H9 (cell line): ENCODE results near the gene CRY1. TPM values are rescaled to one million over a fixed set of nuclear protein-coding genes. Genes with fewer than 3 reads are reported as not detected.

ENCODE experiments used
- DNase-seq: peaks from one replicate; pipeline ENCODE4 v3.0.0-alpha.2; 2017
- H2AFZ ChIP-seq: one replicate; pipeline ENCODE4 v1.6.1; 2013; ENCODE audit warnings: mild to moderate bottlenecking, low read length, control low read depth, moderate library complexity
- H2AK5ac ChIP-seq: 2 replicates; pipeline ENCODE4 v1.6.1; 2013; ENCODE audit warnings: low read length, control low read depth, mixed read lengths; ENCODE audit not compliant: insufficient read length
- H2BK120ac ChIP-seq: one replicate; pipeline ENCODE4 v1.6.1; 2013; ENCODE audit warnings: low read depth, mild to moderate bottlenecking, low read length, control low read depth, inconsistent platforms; ENCODE audit not compliant: poor library complexity, severe bottlenecking
- H2BK12ac ChIP-seq: 2 replicates; pipeline ENCODE4 v1.6.1; 2013; ENCODE audit warnings: low read length, control low read depth, mixed read lengths, low read depth; ENCODE audit not compliant: insufficient read length
- H2BK15ac ChIP-seq: 2 replicates; pipeline ENCODE4 v1.6.1; 2013; ENCODE audit warnings: low read depth, low read length, control low read depth
- H2BK20ac ChIP-seq: one replicate; pipeline ENCODE4 v1.6.1; 2013; ENCODE audit warnings: low read depth, mild to moderate bottlenecking, low read length, control low read depth, inconsistent platforms; ENCODE audit not compliant: poor library complexity, severe bottlenecking
- H2BK5ac ChIP-seq: 2 replicates; pipeline ENCODE4 v1.6.1; 2013; ENCODE audit warnings: low read length, control low read depth, mixed read lengths; ENCODE audit not compliant: insufficient read length
- H3K14ac ChIP-seq: 2 replicates; pipeline ENCODE4 v1.6.1; 2013; ENCODE audit warnings: low read length, control low read depth; ENCODE audit not compliant: insufficient read depth
- H3K18ac ChIP-seq: 2 replicates; pipeline ENCODE4 v1.6.1; 2013; ENCODE audit warnings: low read depth, mild to moderate bottlenecking, mixed read lengths, low read length, control low read depth; ENCODE audit not compliant: insufficient read length
- H3K23ac ChIP-seq: 2 replicates; pipeline ENCODE4 v1.6.1; 2013; ENCODE audit warnings: low read length, control low read depth, mixed read lengths, low read depth; ENCODE audit not compliant: insufficient read length
- H3K23me2 ChIP-seq: 2 replicates; pipeline ENCODE4 v1.6.1; 2013; ENCODE audit warnings: low read depth, mild to moderate bottlenecking, mixed read lengths, low read length, control low read depth; ENCODE audit not compliant: insufficient read length, poor library complexity, severe bottlenecking
- H3K27ac ChIP-seq: 2 replicates; pipeline ENCODE4 v1.5.1; 2013; ENCODE audit warnings: low read length, control low read depth, mixed read lengths, low read depth; ENCODE audit not compliant: insufficient read length
- H3K27me3 ChIP-seq: 2 replicates; pipeline ENCODE4 v1.6.1; 2013; ENCODE audit warnings: low read length, control low read depth, inconsistent platforms; ENCODE audit not compliant: insufficient read depth
- H3K4ac ChIP-seq: 2 replicates; pipeline ENCODE4 v1.6.1; 2013; ENCODE audit warnings: low read depth, mild to moderate bottlenecking, control low read depth, inconsistent platforms, low read length, moderate library complexity
- H3K4me1 ChIP-seq: 2 replicates; pipeline ENCODE4 v1.6.1; 2013; ENCODE audit warnings: low read length, control low read depth, inconsistent platforms; ENCODE audit not compliant: insufficient read depth
- H3K4me2 ChIP-seq: 2 replicates; pipeline ENCODE4 v1.6.1; 2013; ENCODE audit warnings: low read length, control low read depth, mixed read lengths; ENCODE audit not compliant: insufficient read length, insufficient read depth
- H3K56ac ChIP-seq: 2 replicates; pipeline ENCODE4 v1.6.1; 2013; ENCODE audit warnings: low read depth, mild to moderate bottlenecking, mixed read lengths, low read length, control low read depth; ENCODE audit not compliant: insufficient read length
- H3K79me1 ChIP-seq: 2 replicates; pipeline ENCODE4 v1.6.1; 2013; ENCODE audit warnings: low read depth, mild to moderate bottlenecking, moderate library complexity, low read length, control low read depth, inconsistent platforms; ENCODE audit not compliant: insufficient read depth, poor library complexity, severe bottlenecking
- H3K79me2 ChIP-seq: 2 replicates; pipeline ENCODE4 v1.6.1; 2013; ENCODE audit warnings: low read length, control low read depth, inconsistent platforms; ENCODE audit not compliant: insufficient read depth
- H3K9ac ChIP-seq: 2 replicates; pipeline ENCODE4 v1.6.1; 2013; ENCODE audit warnings: low read length, control low read depth, mixed read lengths; ENCODE audit not compliant: insufficient read length; ENCODE audit errors: extremely low read depth
- H3K9me3 ChIP-seq: one replicate; pipeline ENCODE4 v1.6.1; 2013; ENCODE audit warnings: low read depth, low read length, inconsistent platforms; ENCODE audit not compliant: control insufficient read depth
- H3T11ph ChIP-seq: one replicate; pipeline ENCODE4 v1.6.1; 2013; ENCODE audit warnings: mild to moderate bottlenecking, low read length, control low read depth, inconsistent platforms
- H4K20me1 ChIP-seq: one replicate; pipeline ENCODE4 v1.6.1; 2013; ENCODE audit not compliant: control insufficient read depth, insufficient read length, insufficient read depth
- H4K5ac ChIP-seq: 2 replicates; pipeline ENCODE4 v1.6.1; 2013; ENCODE audit warnings: low read depth, mild to moderate bottlenecking, mixed read lengths, low read length, control low read depth; ENCODE audit not compliant: insufficient read length
- H4K8ac ChIP-seq: replicated peaks from 2 replicates; pipeline ENCODE4 v1.6.1; 2013; ENCODE audit warnings: low read length, control low read depth, mixed read lengths, low read depth; ENCODE audit not compliant: insufficient read length
- H4K91ac ChIP-seq: 2 replicates; pipeline ENCODE4 v1.6.1; 2013; ENCODE audit warnings: low read depth, mild to moderate bottlenecking, moderate library complexity, mixed read lengths, low read length, control low read depth; ENCODE audit not compliant: insufficient read length
- H3K27ac Mint-ChIP-seq, 3 experiments: 2 replicates in 2 of 3; 3 replicates in 1 of 3; pipeline ENCODE4 v1.8.0; 2020 to 2021; ENCODE audit warnings: mixed read lengths in 3 of 3, mild to moderate bottlenecking in 1 of 3, moderate library complexity in 1 of 3
- H3K27me3 Mint-ChIP-seq: 2 replicates; pipeline ENCODE4 v1.8.0; 2021; ENCODE audit warnings: low read depth, mild to moderate bottlenecking, moderate library complexity, mixed read lengths
- H3K36me3 Mint-ChIP-seq, 3 experiments: 2 replicates in 2 of 3; 3 replicates in 1 of 3; pipeline ENCODE4 v1.8.0; 2020 to 2021; ENCODE audit warnings: low read depth in 3 of 3, mixed read lengths in 3 of 3; ENCODE audit not compliant: insufficient read depth in 1 of 3
- H3K4me1 Mint-ChIP-seq, 2 experiments: 2 replicates each; pipeline ENCODE4 v1.8.0; 2020; ENCODE audit warnings: mixed read lengths in 2 of 2
- H3K4me3 Mint-ChIP-seq, 2 experiments: 2 replicates in 1 of 2; 3 replicates in 1 of 2; pipeline ENCODE4 v1.8.0; 2020 to 2021; ENCODE audit warnings: mild to moderate bottlenecking in 2 of 2, mixed read lengths in 2 of 2, moderate library complexity in 1 of 2
- H3K9me3 Mint-ChIP-seq, 2 experiments: 2 replicates in 1 of 2; 3 replicates in 1 of 2; pipeline ENCODE4 v1.8.0; 2020; ENCODE audit warnings: mild to moderate bottlenecking in 2 of 2, mixed read lengths in 2 of 2, moderate library complexity in 1 of 2
- CTCF ChIP-seq: fragments of 200-600 bp; sonication (generic); conservative IDR thresholded peaks from 3 replicates; pipeline ENCODE4 v1.8.0; 2021; ENCODE audit warnings: antibody characterized with exemption, mild to moderate bottlenecking
- WGBS: extraction: QIAGEN DNeasy Blood & Tissue Kit; methylation state at CpG from one replicate; pipeline ENCODE4 v1.1.7; 2013; ENCODE audit warnings: missing lambda C conversion rate, low lambda C conversion rate, mixed read lengths; ENCODE audit not compliant: insufficient read length; ENCODE audit errors: extremely low coverage; 5-methylcytosine and 5-hydroxymethylcytosine counted together
- total RNA-seq: library from RNA; stranded (reverse); gene quantifications from 2 replicates; pipeline ENCODE4 v1.2.1, GENCODE V29; 2021

CRY1 gene
- total RNA-seq, 1 experiment from 2014 or later, result 23.5 TPM

GRCh38 chr12:107094183-107094448 lies 767 bp upstream of the CRY1 start:
- H3K9ac ChIP-seq, result peak overlapping the region; percentile 83

More at GRCh38 chr12:107094183-107094448, 767 bp upstream of the CRY1 start:
- DNase-seq, result no peak
- peak overlapping the region; percentile 36 for H3K56ac ChIP-seq
- H4K5ac ChIP-seq, result no peak overlapping the region
- H4K8ac ChIP-seq, result no peak overlapping the region
- peaks cover 5% of the 10 kb centered on the region; the same call in 1 of the 2 replicates for H3K79me2 ChIP-seq
- H2AFZ ChIP-seq, result peak overlapping the region; percentile 89
- TF ChIP-seq CTCF, result no peak
- H4K20me1 ChIP-seq, result no peaks in the 10 kb centered on the region
- H2BK12ac ChIP-seq, result no peak overlapping the region
- no peak overlapping the region for H3K4me3 Mint-ChIP-seq
- no peak overlapping the region for H2BK20ac ChIP-seq
- H3K27ac Mint-ChIP-seq, result peak overlapping the region; percentile 96 to 100 (median 100); a peak in 5 of 7 replicates
- peak overlapping the region; percentile 88 for H3K4me2 ChIP-seq
- H3K27ac ChIP-seq, result no peak overlapping the region
- H3K4me1 Mint-ChIP-seq, result peaks cover 0 to 4% of the 10 kb centered on the region in 2 experiments; a peak in 2 of 4 replicates
- H3K18ac ChIP-seq, result no peak overlapping the region
- peak overlapping the region; percentile 91; the same call in 1 of the 2 replicates for H3K14ac ChIP-seq
- no peaks in the 10 kb centered on the region for H3K9me3 ChIP-seq
- H3K79me1 ChIP-seq, result peaks cover 3% of the 10 kb centered on the region
- H3K27me3 Mint-ChIP-seq, result peaks cover 3% of the 10 kb centered on the region; the same call in 1 of the 2 replicates
- H3K27me3 ChIP-seq, result no peaks in the 10 kb centered on the region
- no CpG with 5 or more reads among the region's 6 CpGs for WGBS
- H2BK120ac ChIP-seq, result no peak overlapping the region
- no peak overlapping the region for H2BK15ac ChIP-seq
- H3K4ac ChIP-seq, result no peak overlapping the region
- no peak overlapping the region for H3K23ac ChIP-seq
- peaks cover 14% of the 10 kb centered on the region for H3K23me2 ChIP-seq
- H3K36me3 Mint-ChIP-seq, result peaks cover 5 to 16% (median 15%) of the 10 kb centered on the region in 3 experiments; a peak in 6 of 7 replicates
- no peak overlapping the region for H2AK5ac ChIP-seq
- no peak overlapping the region for H4K91ac ChIP-seq
- no peak overlapping the region for H2BK5ac ChIP-seq
- no peak overlapping the region for H3T11ph ChIP-seq
- H3K4me1 ChIP-seq, result peaks cover 3% of the 10 kb centered on the region; the same call in 1 of the 2 replicates
- peaks cover 18 to 20% of the 10 kb centered on the region in 2 experiments for H3K9me3 Mint-ChIP-seq
